Transverse colon (tissue), 4 donors: ENCODE results near the gene AKAP13. TPM values are rescaled to one million over a fixed set of nuclear protein-coding genes. Genes with fewer than 3 reads are reported as not detected.

Experiments used
- DNase-seq: peaks from one replicate; pipeline ENCODE4 v3.0.0-alpha.2; 2019
- H3K27ac ChIP-seq, 4 donors: fragments of 200-600 bp; sonication (generic); 2 replicates each; pipeline ENCODE4 v1.5.1; 2016 to 2018; ENCODE audit warnings: inconsistent platforms in 4 of 4
- H3K27me3 ChIP-seq: fragments of 200-600 bp; sonication (generic); 2 replicates; pipeline ENCODE4 v1.5.1; 2017; ENCODE audit warnings: inconsistent platforms
- H3K36me3 ChIP-seq, 4 donors: fragments of 200-600 bp; sonication (generic); 2 replicates each; pipeline ENCODE4 v1.5.1; 2017 to 2019; ENCODE audit warnings: inconsistent platforms in 4 of 4
- H3K4me1 ChIP-seq, 4 donors: fragments of 200-600 bp; sonication (generic); 2 replicates each; pipeline ENCODE4 v1.5.1; 2017 to 2020; ENCODE audit warnings: inconsistent platforms in 4 of 4
- H3K4me3 ChIP-seq, 4 donors: fragments of 200-600 bp; sonication (generic); 1 replicate in 1 of 4; 2 replicates in 3 of 4; pipeline versions ENCODE4 v1.5.1 to v1.6.1; 2017 to 2019; ENCODE audit warnings: inconsistent platforms in 4 of 4
- H3K9me3 ChIP-seq, 2 donors: fragments of 200-600 bp; sonication (generic); 2 replicates each; pipeline ENCODE4 v1.5.1; 2017 to 2019; ENCODE audit warnings: inconsistent platforms in 2 of 2
- EP300 ChIP-seq: sonication (generic); formaldehyde crosslinking; IDR thresholded peaks from one replicate; pipeline ENCODE4 v1.6.1; 2017; ENCODE audit warnings: antibody characterized with exemption, low read depth
- POLR2A ChIP-seq: fragments of 450-650 bp; IDR thresholded peaks from one replicate; pipeline ENCODE4 v1.6.1; 2016; ENCODE audit warnings: antibody characterized with exemption, mild to moderate bottlenecking, moderate library complexity
- POLR2AphosphoS5 ChIP-seq, 3 donors: sonication (generic); formaldehyde crosslinking; IDR thresholded peaks; one replicate each; pipeline ENCODE4 v1.6.1; 2016; ENCODE audit warnings: antibody characterized with exemption in 3 of 3
- WGBS, 2 donors: methylation state at CpG; one replicate each; pipeline ENCODE4 v1.1.5; 2018; ENCODE audit warnings: low coverage in 1 of 2; 5-methylcytosine and 5-hydroxymethylcytosine counted together
- in situ Hi-C, 4 donors: fragments of 200-750 bp; cut with MboI; loops; one replicate each; pipeline versions ENCODE4 v1.15.0 to v1.15.1; 2017; ENCODE audit warnings: low sequenced_read_pairs in 3 of 4, low pct_ligation_motif_present in 1 of 4, low pct_unique_long_range_greater_than_20kb in 1 of 4
- intact Hi-C: fragments of 100-400 bp; cut with DNase I; formaldehyde crosslinking; loops from one replicate; pipeline ENCODE4 v1.15.1; 2023; ENCODE audit warnings: low total_unique reads
- total RNA-seq, 4 donors: library from RNA; depleted of rRNA; stranded (reverse); fragments of >200 nt; gene quantifications; one replicate each; pipeline ENCODE4 v1.1.0, GENCODE V29; 2016
- TF ChIP-seq, protein P1 (sequence below), 5 experiments: fragments of 200-600 bp in 3 of 5; fragments of 450-650 bp in 2 of 5; sonication (generic) in 3 of 5; IDR thresholded peaks; 1 replicate in 2 of 5; 2 replicates in 3 of 5; pipeline ENCODE4 v1.5.1; 2016 to 2017; ENCODE audit warnings: antibody characterized with exemption in 5 of 5, inconsistent platforms in 3 of 5, mild to moderate bottlenecking in 2 of 5, moderate library complexity in 1 of 5

The AKAP13 gene
- total RNA-seq, 4 donors from 2014 or later, result 206 to 291 (median 214) TPM

DNA sequence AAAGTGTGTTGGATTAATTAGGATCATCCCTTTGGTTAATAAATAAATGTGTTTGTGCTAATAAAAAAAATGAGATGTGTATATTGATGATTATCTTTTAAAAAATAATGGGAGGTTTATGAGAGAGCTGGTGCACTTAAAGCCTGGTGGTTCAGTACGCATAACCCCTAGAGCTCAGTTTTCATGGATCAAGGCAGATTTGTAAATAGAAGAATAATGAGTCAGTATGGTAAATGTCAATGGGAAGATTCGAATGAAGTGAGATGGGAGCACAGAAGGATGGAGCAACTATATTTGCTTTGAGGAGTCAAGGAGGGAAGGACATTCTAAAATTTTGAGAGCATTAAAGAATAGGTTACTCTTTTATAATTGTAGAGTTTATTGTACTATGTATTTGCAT lies 35.4 kb downstream of the AKAP13 start:
- TF ChIP-seq POLR2AphosphoS5 (IDR thresholded peaks at IDR 0.05) (no peak), EP300 (no peak), POLR2A (no peak)
- TF ChIP-seq, protein P1, sequence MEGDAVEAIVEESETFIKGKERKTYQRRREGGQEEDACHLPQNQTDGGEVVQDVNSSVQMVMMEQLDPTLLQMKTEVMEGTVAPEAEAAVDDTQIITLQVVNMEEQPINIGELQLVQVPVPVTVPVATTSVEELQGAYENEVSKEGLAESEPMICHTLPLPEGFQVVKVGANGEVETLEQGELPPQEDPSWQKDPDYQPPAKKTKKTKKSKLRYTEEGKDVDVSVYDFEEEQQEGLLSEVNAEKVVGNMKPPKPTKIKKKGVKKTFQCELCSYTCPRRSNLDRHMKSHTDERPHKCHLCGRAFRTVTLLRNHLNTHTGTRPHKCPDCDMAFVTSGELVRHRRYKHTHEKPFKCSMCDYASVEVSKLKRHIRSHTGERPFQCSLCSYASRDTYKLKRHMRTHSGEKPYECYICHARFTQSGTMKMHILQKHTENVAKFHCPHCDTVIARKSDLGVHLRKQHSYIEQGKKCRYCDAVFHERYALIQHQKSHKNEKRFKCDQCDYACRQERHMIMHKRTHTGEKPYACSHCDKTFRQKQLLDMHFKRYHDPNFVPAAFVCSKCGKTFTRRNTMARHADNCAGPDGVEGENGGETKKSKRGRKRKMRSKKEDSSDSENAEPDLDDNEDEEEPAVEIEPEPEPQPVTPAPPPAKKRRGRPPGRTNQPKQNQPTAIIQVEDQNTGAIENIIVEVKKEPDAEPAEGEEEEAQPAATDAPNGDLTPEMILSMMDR (IDR thresholded peaks at IDR 0.05), result no peak
- 80 to 85% methylated on average over 2 of the region's 2 CpGs for WGBS, 2 donors
- peaks cover 4 to 29% (median 14%) of the 10 kb centered on the region in 4 donors for H3K4me1 ChIP-seq
- no peak for DNase-seq
- no peak overlapping the region for H3K27ac ChIP-seq
- no peaks in the 10 kb centered on the region for H3K27me3 ChIP-seq
- H3K9me3 ChIP-seq, result no peaks in the 10 kb centered on the region
- intact Hi-C loops (no loop called here), in situ Hi-C loops (loop anchor here in 1 of 4 donors (10.0 kb wide), 1 partner anchor 81 kb away; no protein-coding TSS in a partner anchor)
- no peaks in the 10 kb centered on the region for H3K36me3 ChIP-seq
- H3K4me3 ChIP-seq, result no peak overlapping the region

DNA sequence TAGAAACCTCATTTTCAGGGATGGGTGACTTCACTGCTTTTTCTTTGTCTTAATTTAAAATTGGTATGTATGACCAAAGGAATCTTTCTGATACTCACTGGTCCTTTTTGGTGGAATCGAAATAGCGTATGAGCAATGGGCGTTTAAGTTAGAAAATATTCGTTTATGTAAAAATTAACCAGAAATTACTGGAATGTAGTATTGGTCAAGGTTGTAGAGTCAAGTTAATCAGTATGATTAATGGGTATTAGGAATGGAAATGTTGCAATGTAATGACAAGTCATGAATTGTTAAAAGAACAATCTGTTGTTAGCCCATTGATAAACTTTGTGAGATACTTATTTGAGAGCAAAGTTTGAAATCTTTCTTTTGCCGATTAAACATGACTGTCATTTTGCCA lies 36.9 kb downstream of the AKAP13 start:
- in situ Hi-C loops, result loop anchor here in 1 of 4 donors (10.0 kb wide), 1 partner anchor 82 kb away; no protein-coding TSS in a partner anchor
- no peak overlapping the region for H3K4me3 ChIP-seq
- no peaks in the 10 kb centered on the region for H3K9me3 ChIP-seq
- no peaks in the 10 kb centered on the region for H3K36me3 ChIP-seq
- H3K4me1 ChIP-seq, result peaks cover 11 to 44% (median 28%) of the 10 kb centered on the region in 4 donors
- 96 to 97% methylated on average over 5 of the region's 5 CpGs for WGBS, 2 donors
- intact Hi-C loops, result no loop called here
- H3K27me3 ChIP-seq, result no peaks in the 10 kb centered on the region
- TF ChIP-seq POLR2A (no peak), EP300 (no peak), POLR2AphosphoS5 (IDR thresholded peaks at IDR 0.05) (no peak)
- TF ChIP-seq, protein P1 (IDR thresholded peaks at IDR 0.05), result no peak
- H3K27ac ChIP-seq, result no peak overlapping the region
- DNase-seq, result no peak

DNA sequence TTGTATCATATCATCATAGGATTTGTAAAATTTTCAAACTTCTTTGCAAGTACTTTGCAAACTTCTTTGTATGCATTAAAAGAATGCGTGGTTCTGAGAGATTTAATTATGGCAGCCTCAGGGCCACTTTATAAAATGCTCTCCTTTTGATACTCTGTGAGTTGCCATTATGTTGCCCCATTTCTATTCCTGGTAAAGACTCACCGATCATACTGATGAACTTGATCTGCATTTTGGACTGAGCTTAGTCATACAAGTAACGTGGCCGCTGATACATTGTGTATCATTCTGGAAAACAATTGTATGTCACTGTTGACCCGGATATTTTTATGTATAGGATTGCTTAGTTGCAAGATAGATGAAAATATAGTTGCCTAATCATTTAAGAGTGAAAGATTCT lies 38.8 kb downstream of the AKAP13 start:
- no peak for DNase-seq
- Histone ChIP-seq H3K27ac (no peak overlapping the region), H3K27me3 (no peaks in the 10 kb centered on the region), H3K4me3 (no peak overlapping the region), H3K4me1 (peaks cover 8 to 34% (median 24%) of the 10 kb centered on the region in 4 donors), H3K36me3 (no peaks in the 10 kb centered on the region), H3K9me3 (no peaks in the 10 kb centered on the region)
- TF ChIP-seq, protein P1 (IDR thresholded peaks at IDR 0.05), result no peak
- TF ChIP-seq POLR2A (no peak), POLR2AphosphoS5 (IDR thresholded peaks at IDR 0.05) (no peak)
- WGBS, 2 donors, result 78 to 79% methylated on average over 5 of the region's 5 CpGs
- in situ Hi-C loops, result loop anchor here in 1 of 4 donors (10.0 kb wide), 1 partner anchor 84 kb away; no protein-coding TSS in a partner anchor
- intact Hi-C loops, result no loop called here

DNA sequence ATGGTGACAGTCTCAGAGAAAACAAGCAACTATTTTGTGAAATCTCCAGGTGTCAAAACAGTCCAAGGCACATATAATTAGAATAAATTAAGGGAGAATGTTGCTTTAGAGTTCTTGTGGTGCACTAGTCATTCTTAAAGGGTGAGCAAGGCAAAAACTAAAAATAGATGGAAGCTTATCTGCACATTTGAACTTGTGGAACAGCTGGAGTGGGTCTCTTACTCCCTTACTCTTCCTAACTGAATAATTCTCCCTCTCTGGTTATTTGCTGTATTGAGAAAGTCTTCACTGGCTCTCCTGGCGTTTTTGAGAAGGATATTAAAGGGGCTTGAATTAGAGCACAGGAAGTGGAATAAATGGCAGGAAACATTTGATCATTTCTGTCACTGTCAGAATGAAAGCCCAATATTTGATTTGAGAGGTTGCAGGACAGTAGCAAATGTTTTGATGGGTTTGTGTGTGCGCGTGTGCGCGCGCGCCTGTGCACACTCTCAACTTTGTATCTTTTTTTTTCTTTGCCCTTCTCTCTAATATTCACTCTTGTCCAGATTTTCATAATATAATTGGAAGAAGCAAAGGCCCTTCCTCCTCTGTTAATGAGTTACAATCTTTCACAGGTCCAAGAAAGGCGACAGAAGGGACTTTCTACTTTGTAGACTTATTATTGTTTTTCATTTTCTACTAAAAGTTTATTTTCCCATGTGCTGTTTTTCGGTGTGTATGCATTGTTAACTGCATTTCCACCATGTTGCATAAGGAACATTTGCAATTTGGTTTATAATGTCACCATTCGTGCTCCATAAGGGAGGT lies 40.9 kb downstream of the AKAP13 start:
- WGBS, 2 donors, result 75 to 86% methylated on average over 9 to 10 of the region's 10 CpGs
- DNase-seq, result no peak
- Histone ChIP-seq H3K27ac (no peak overlapping the region), H3K36me3 (no peaks in the 10 kb centered on the region), H3K4me3 (no peak overlapping the region), H3K27me3 (no peaks in the 10 kb centered on the region), H3K9me3 (no peaks in the 10 kb centered on the region), H3K4me1 (peaks cover 8 to 39% (median 24%) of the 10 kb centered on the region in 4 donors)
- intact Hi-C loops, result no loop called here
- TF ChIP-seq, protein P1 (IDR thresholded peaks at IDR 0.05), result no peak
- TF ChIP-seq POLR2AphosphoS5 (IDR thresholded peaks at IDR 0.05), result no peak
- TF ChIP-seq POLR2A, result no peak
- no peak for TF ChIP-seq EP300
- in situ Hi-C loops, result no loop called here
